A673 (cell line): ENCODE data around the gene GLIPR1L1. TPM values are rescaled to one million over a fixed set of nuclear protein-coding genes. Genes with fewer than 3 reads are reported as not detected.

Experiments used
- BruUV-seq: library from RNA; stranded (reverse); fragments of 400-500 nt; replicated peaks from 2 replicates; lab custom pipeline; 2021; lab: Mats Ljungman, UMichigan
- CTCF ChIA-PET: fragments of 300-600 bp; sonication (Branson Sonifier 250); formaldehyde crosslinking; loops from one replicate; lab custom pipeline; 2022; ENCODE audit warnings: antibody characterized with exemption; lab: Charles Lee
- POLR2A ChIA-PET: fragments of 300-600 bp; sonication (Branson Sonifier 250); formaldehyde crosslinking; loops from one replicate; lab custom pipeline; 2022; ENCODE audit warnings: antibody characterized with exemption; ENCODE audit not compliant: low non-redundant PET; lab: Charles Lee
- DNase-seq: peaks from one replicate; pipeline ENCODE4 v3.0.0-alpha.2; 2015; ENCODE audit warnings: low spot score
- H3K27ac ChIP-seq: fragments of 200-600 bp; sonication (generic); 2 replicates; pipeline ENCODE4 v1.5.1; 2016; ENCODE audit warnings: mixed run types, low read depth, mild to moderate bottlenecking, mixed read lengths, antibody characterized with exemption, low read length; ENCODE audit not compliant: poor library complexity, severe bottlenecking
- H3K27me3 ChIP-seq: fragments of 200-600 bp; sonication (generic); replicated peaks from 2 replicates; pipeline ENCODE4 v1.6.1; 2017; ENCODE audit warnings: mixed run types, low read depth, mild to moderate bottlenecking, mixed read lengths, antibody characterized with exemption, low read length; ENCODE audit not compliant: insufficient read depth, poor library complexity
- H3K36me3 ChIP-seq: fragments of 200-600 bp; sonication (generic); 2 replicates; pipeline ENCODE4 v1.6.1; 2016; ENCODE audit warnings: mixed run types, mild to moderate bottlenecking, mixed read lengths, antibody characterized with exemption, low read length; ENCODE audit not compliant: insufficient read depth, poor library complexity, severe bottlenecking
- H3K4me1 ChIP-seq: fragments of 200-600 bp; sonication (generic); 2 replicates; pipeline ENCODE4 v1.6.1; 2017; ENCODE audit warnings: mixed run types, mild to moderate bottlenecking, mixed read lengths, antibody characterized with exemption, low read length; ENCODE audit not compliant: insufficient read depth, poor library complexity, severe bottlenecking
- H3K4me3 ChIP-seq: fragments of 200-600 bp; sonication (generic); 2 replicates; pipeline ENCODE4 v1.5.1; 2016; ENCODE audit warnings: low read depth, mixed run types, mild to moderate bottlenecking, mixed read lengths, low read length; ENCODE audit not compliant: poor library complexity, severe bottlenecking
- H3K9me3 ChIP-seq: fragments of 200-600 bp; sonication (generic); 2 replicates; pipeline ENCODE4 v1.6.1; 2016; ENCODE audit warnings: mixed run types, low read depth, mild to moderate bottlenecking, mixed read lengths, antibody characterized with exemption, low read length; ENCODE audit not compliant: poor library complexity, severe bottlenecking
- CTCF ChIP-seq: fragments of 300-800, 200-600 bp; sonication (generic); conservative IDR thresholded peaks from 2 replicates; pipeline ENCODE4 v1.5.1; 2017; ENCODE audit warnings: low read depth, mild to moderate bottlenecking, antibody characterized with exemption, low read length, moderate library complexity, mixed read lengths
- EZH2 ChIP-seq: fragments of 200-600 bp; sonication (generic); IDR thresholded peaks from 2 replicates; pipeline ENCODE4 v1.6.1; 2017; ENCODE audit warnings: borderline replicate concordance, low read depth, mild to moderate bottlenecking, mixed read lengths, antibody characterized with exemption, low read length; ENCODE audit not compliant: poor library complexity, severe bottlenecking
- intact Hi-C: fragments of 100-400 bp; cut with micrococcal nuclease; formaldehyde crosslinking; loops from one replicate; pipeline ENCODE4 v1.10.0; 2022; ENCODE audit not compliant: unreplicated experiment
- total RNA-seq: library from RNA; stranded (reverse); gene quantifications from 2 replicates; pipeline ENCODE4 v1.2.3, GENCODE V29; 2021

GLIPR1L1 gene
- total RNA-seq, 1 experiment from 2014 or later: not detected

GRCh38 chr12:75302225-75302624 is 32.2 kb upstream of the GLIPR1L1 start:
- no TSS peak for BruUV-seq

GRCh38 chr12:75302781-75303180 is 31.7 kb upstream of the GLIPR1L1 start:
- Histone ChIP-seq H3K9me3 (no peaks in the 10 kb centered on the region), H3K4me3 (no peak overlapping the region), H3K36me3 (no peaks in the 10 kb centered on the region), H3K4me1 (no peaks in the 10 kb centered on the region), H3K27ac (no peak overlapping the region), H3K27me3 (no peaks in the 10 kb centered on the region)
- POLR2A ChIA-PET: no interaction called here
- intact Hi-C loops: no loop called here
- CTCF ChIA-PET: no interaction called here
- BruUV-seq: no TSS peak
- TF ChIP-seq EZH2 (no peak), CTCF (no peak)
- DNase-seq: no peak

More at GRCh38 chr12:75302225-75302624, 32.2 kb upstream of the GLIPR1L1 start:
- no peak overlapping the region for H3K27ac ChIP-seq
- no peaks in the 10 kb centered on the region for H3K9me3 ChIP-seq
- H3K4me3 ChIP-seq: no peak overlapping the region
- no peaks in the 10 kb centered on the region for H3K4me1 ChIP-seq
- no peak for DNase-seq
- TF ChIP-seq EZH2: no peak
- no peak for TF ChIP-seq CTCF
- no peaks in the 10 kb centered on the region for H3K27me3 ChIP-seq
- intact Hi-C loops: no loop called here
- ChIA-PET CTCF (no interaction called here), POLR2A (no interaction called here)
- no peaks in the 10 kb centered on the region for H3K36me3 ChIP-seq

GRCh38 chr12:75305412-75306332 is 28.8 kb upstream of the GLIPR1L1 start:
- no peaks in the 10 kb centered on the region for H3K9me3 ChIP-seq
- no peak for DNase-seq
- POLR2A ChIA-PET: no interaction called here
- no TSS peak for BruUV-seq
- no peak overlapping the region for H3K27ac ChIP-seq
- no peaks in the 10 kb centered on the region for H3K27me3 ChIP-seq
- H3K4me3 ChIP-seq: no peak overlapping the region
- TF ChIP-seq EZH2 (no peak), CTCF (no peak)
- intact Hi-C loops: no loop called here
- H3K4me1 ChIP-seq: no peaks in the 10 kb centered on the region
- CTCF ChIA-PET: no interaction called here
- H3K36me3 ChIP-seq: no peaks in the 10 kb centered on the region
